Measurements from ENCODE around the gene SYT12. TPM values are rescaled to one million over a fixed set of nuclear protein-coding genes. Genes with fewer than 3 reads are reported as not detected.

The SYT12 gene
- total RNA-seq, 1 experiment from 2014 or later: 4.8 TPM

- Histone ChIP-seq H3K9ac (ENCODE audit: low read length) (no peak overlapping the region), H3K79me2 (ENCODE audit: low read length) (no peaks in the 10 kb centered on the region), H4K20me1 (ENCODE audit: low read length) (no peaks in the 10 kb centered on the region), H3K9me2 (replicated peaks; ENCODE audit: low read length) (no peaks in the 10 kb centered on the region), H3K9me3 (ENCODE audit: low read length) (no peaks in the 10 kb centered on the region), H3K27ac (ENCODE audit: low read length) (no peak overlapping the region), H3K27me3 (ENCODE audit: low read length) (no peaks in the 10 kb centered on the region), H3K4me3 (ENCODE audit: low read length) (no peak overlapping the region), H3K4me1 (ENCODE audit: insufficient read depth, low read length) (no peaks in the 10 kb centered on the region), H3K36me3 (ENCODE audit: low read depth, low read length) (no peaks in the 10 kb centered on the region), H2AFZ (ENCODE audit: low read length) (no peak overlapping the region), H3F3A (ENCODE audit: low read length, unreplicated experiment) (no peaks in the 10 kb centered on the region), H3K4me2 (ENCODE audit: low read length) (no peak overlapping the region)
- POLR2A ChIA-PET (ENCODE audit: unreplicated experiment): no interaction called here
- peak; percentile 43; the same call in 1 of the 2 replicates for ATAC-seq
- no peak for TF ChIP-seq EZH2 (IDR thresholded peaks at IDR 0.05; ENCODE audit: low read length, unreplicated experiment)
- peak; percentile 75 for TF ChIP-seq CTCF (conservative IDR thresholded peaks at IDR 0.05; ENCODE audit: low read depth, low read length)
- no peak for TF ChIP-seq EZH2phosphoT487 (IDR thresholded peaks at IDR 0.05; ENCODE audit: borderline replicate concordance, low read length)
- intact Hi-C loops (cut with micrococcal nuclease): no loop called here
- CTCF ChIA-PET: no interaction called here
- no TSS peak for BruUV-seq (replicated peaks)
- DNase-seq: peak; percentile 62
These were observed 48.7 kb downstream of the SYT12 start for GRCh38 chr11:67071420-67072284.

GRCh38 chr11:67072295-67072694 is 49.4 kb downstream of the SYT12 start:
- Histone ChIP-seq H4K20me1 (ENCODE audit: low read length) (no peaks in the 10 kb centered on the region), H3F3A (ENCODE audit: low read length, unreplicated experiment) (no peaks in the 10 kb centered on the region), H3K9me3 (ENCODE audit: low read length) (no peaks in the 10 kb centered on the region), H3K79me2 (ENCODE audit: low read length) (no peaks in the 10 kb centered on the region), H3K9ac (ENCODE audit: low read length) (no peak overlapping the region), H3K4me3 (ENCODE audit: low read length) (no peak overlapping the region), H3K4me2 (ENCODE audit: low read length) (no peak overlapping the region), H3K4me1 (ENCODE audit: insufficient read depth, low read length) (no peaks in the 10 kb centered on the region), H3K27me3 (ENCODE audit: low read length) (no peaks in the 10 kb centered on the region), H2AFZ (ENCODE audit: low read length) (no peak overlapping the region), H3K36me3 (ENCODE audit: low read depth, low read length) (no peaks in the 10 kb centered on the region), H3K27ac (ENCODE audit: low read length) (no peak overlapping the region), H3K9me2 (replicated peaks; ENCODE audit: low read length) (no peaks in the 10 kb centered on the region)
- TF ChIP-seq EZH2phosphoT487 (IDR thresholded peaks at IDR 0.05; ENCODE audit: borderline replicate concordance, low read length) (no peak), CTCF (conservative IDR thresholded peaks at IDR 0.05; ENCODE audit: low read depth, low read length) (no peak), EZH2 (IDR thresholded peaks at IDR 0.05; ENCODE audit: low read length, unreplicated experiment) (no peak)
- ChIA-PET POLR2A (ENCODE audit: unreplicated experiment) (no interaction called here), CTCF (no interaction called here)
- DNase-seq: no peak
- no TSS peak for BruUV-seq (replicated peaks)
- intact Hi-C loops (cut with micrococcal nuclease): no loop called here
- no peak for ATAC-seq

- no peak for TF ChIP-seq EZH2 (IDR thresholded peaks at IDR 0.05; ENCODE audit: low read length, unreplicated experiment)
- no peak for TF ChIP-seq CTCF (conservative IDR thresholded peaks at IDR 0.05; ENCODE audit: low read depth, low read length)
- no peak for TF ChIP-seq EZH2phosphoT487 (IDR thresholded peaks at IDR 0.05; ENCODE audit: borderline replicate concordance, low read length)
- intact Hi-C loops (cut with micrococcal nuclease): no loop called here
- no peak overlapping the region for H3K27ac ChIP-seq (ENCODE audit: low read length)
- no peak overlapping the region for H2AFZ ChIP-seq (ENCODE audit: low read length)
- H4K20me1 ChIP-seq (ENCODE audit: low read length): no peaks in the 10 kb centered on the region
- POLR2A ChIA-PET (ENCODE audit: unreplicated experiment): no interaction called here
- H3K36me3 ChIP-seq (ENCODE audit: low read depth, low read length): no peaks in the 10 kb centered on the region
- H3K9me2 ChIP-seq (replicated peaks; ENCODE audit: low read length): no peaks in the 10 kb centered on the region
- no peaks in the 10 kb centered on the region for H3K9me3 ChIP-seq (ENCODE audit: low read length)
- peaks cover 10% of the 10 kb centered on the region for H3K4me1 ChIP-seq (ENCODE audit: insufficient read depth, low read length)
- no TSS peak for BruUV-seq (replicated peaks)
- H3K9ac ChIP-seq (ENCODE audit: low read length): no peak overlapping the region
- H3K4me2 ChIP-seq (ENCODE audit: low read length): no peak overlapping the region
- CTCF ChIA-PET: no interaction called here
- no peaks in the 10 kb centered on the region for H3K79me2 ChIP-seq (ENCODE audit: low read length)
- DNase-seq (no peak), ATAC-seq (no peak)
- no peaks in the 10 kb centered on the region for H3K27me3 ChIP-seq (ENCODE audit: low read length)
- no peaks in the 10 kb centered on the region for H3F3A ChIP-seq (ENCODE audit: low read length, unreplicated experiment)
- no peak overlapping the region for H3K4me3 ChIP-seq (ENCODE audit: low read length)
These were observed 51.0 kb downstream of the SYT12 start for GRCh38 chr11:67073908-67074307.

Measured in PC-3 (cell line).